Cardiac muscle cell (in vitro differentiated cells and primary cell): ENCODE data around the gene LCE2A. TPM values are rescaled to one million over a fixed set of nuclear protein-coding genes. Genes with fewer than 3 reads are reported as not detected.

Source experiments
- DNase-seq, 2 donors: peaks; one replicate each; pipeline versions ENCODE4 v3.0.0 to v3.0.0-alpha.2; 2010 to 2017; ENCODE audit warnings: low read depth in 1 of 2, low spot score in 1 of 2
- H3K27ac ChIP-seq: fragments of 200-600 bp; sonication (generic); 2 replicates; pipeline ENCODE4 v1.5.1; 2016
- H3K27me3 ChIP-seq: fragments of 200-600 bp; sonication (generic); 2 replicates; pipeline ENCODE4 v1.6.0; 2016; ENCODE audit warnings: control low read depth
- H3K36me3 ChIP-seq: fragments of 200-600 bp; sonication (generic); 2 replicates; pipeline ENCODE4 v1.5.1; 2016; ENCODE audit warnings: control low read depth
- H3K4me1 ChIP-seq: fragments of 200-600 bp; sonication (generic); 2 replicates; pipeline ENCODE4 v1.8.1; 2017; ENCODE audit warnings: low read depth, mild to moderate bottlenecking, mixed run types
- H3K4me3 ChIP-seq: fragments of 200-600 bp; sonication (generic); 2 replicates; pipeline ENCODE4 v1.5.1; 2016; ENCODE audit warnings: mild to moderate bottlenecking
- H3K9me3 ChIP-seq: fragments of 200-600 bp; sonication (generic); 2 replicates; pipeline ENCODE4 v1.5.1; 2017; ENCODE audit warnings: low read depth, mild to moderate bottlenecking, control low read depth
- polyA plus RNA-seq: library from polyadenylated mRNA; unstranded; fragments of >200 nt; fragmentation: Nextera tagmentation; extraction: Ambion mirVana; gene quantifications from 2 replicates; pipeline ENCODE4 v1.2.1, GENCODE V29; 2016
- total RNA-seq: library from RNA; depleted of rRNA; stranded (reverse); fragments of >200 nt; gene quantifications from 2 replicates; pipeline ENCODE4 v1.2.3, GENCODE V29; 2016
- TF ChIP-seq, protein P1 (sequence below): IDR thresholded peaks from 2 replicates; pipeline ENCODE4 v1.5.1; 2012; ENCODE audit warnings: low read depth, mild to moderate bottlenecking, low read length

LCE2A gene
- total and polyA plus RNA-seq, 2 experiments from 2014 or later: not detected

DNA sequence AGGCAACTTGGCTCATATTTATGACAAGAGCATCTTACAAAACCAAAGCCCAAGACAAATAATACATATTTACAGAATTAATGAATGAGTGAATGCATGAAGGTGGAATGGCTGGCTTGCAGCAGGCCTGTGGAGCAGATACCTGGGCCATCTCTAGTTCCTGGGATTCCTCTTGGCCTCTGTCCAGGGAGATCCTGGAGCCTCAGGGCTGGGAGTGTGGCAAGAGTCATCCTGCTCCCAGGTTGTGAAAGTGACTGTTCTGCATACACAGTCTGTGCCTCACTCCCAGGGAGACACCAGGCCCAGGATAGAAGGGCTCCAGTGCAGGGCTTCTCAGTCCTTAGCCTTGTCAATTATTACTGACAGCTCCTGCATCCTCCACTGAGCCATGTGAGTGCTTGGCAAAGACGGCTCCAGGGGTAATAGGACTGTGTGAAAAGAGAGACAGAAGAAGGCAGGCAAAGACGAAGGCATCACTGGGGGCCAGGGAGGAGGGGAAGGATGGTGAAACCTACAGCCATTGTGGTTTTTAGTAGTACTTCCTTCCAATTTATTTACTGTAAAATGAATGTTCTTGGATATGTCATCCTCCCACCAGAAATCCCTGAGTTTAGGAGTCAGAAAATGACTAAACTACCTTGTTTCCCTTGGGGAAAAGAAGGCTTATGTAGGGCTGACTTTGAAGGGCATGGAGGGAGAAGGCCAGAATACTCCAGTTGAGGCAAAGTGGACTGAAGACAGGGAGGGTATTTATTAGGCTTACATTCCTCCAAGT lies 45.4 kb downstream of the LCE2A start:
- no peak for DNase-seq
- Histone ChIP-seq H3K27me3 (no peaks in the 10 kb centered on the region), H3K9me3 (no peaks in the 10 kb centered on the region), H3K36me3 (no peaks in the 10 kb centered on the region), H3K4me3 (no peak overlapping the region), H3K27ac (no peak overlapping the region), H3K4me1 (no peaks in the 10 kb centered on the region)
- TF ChIP-seq, protein P1, sequence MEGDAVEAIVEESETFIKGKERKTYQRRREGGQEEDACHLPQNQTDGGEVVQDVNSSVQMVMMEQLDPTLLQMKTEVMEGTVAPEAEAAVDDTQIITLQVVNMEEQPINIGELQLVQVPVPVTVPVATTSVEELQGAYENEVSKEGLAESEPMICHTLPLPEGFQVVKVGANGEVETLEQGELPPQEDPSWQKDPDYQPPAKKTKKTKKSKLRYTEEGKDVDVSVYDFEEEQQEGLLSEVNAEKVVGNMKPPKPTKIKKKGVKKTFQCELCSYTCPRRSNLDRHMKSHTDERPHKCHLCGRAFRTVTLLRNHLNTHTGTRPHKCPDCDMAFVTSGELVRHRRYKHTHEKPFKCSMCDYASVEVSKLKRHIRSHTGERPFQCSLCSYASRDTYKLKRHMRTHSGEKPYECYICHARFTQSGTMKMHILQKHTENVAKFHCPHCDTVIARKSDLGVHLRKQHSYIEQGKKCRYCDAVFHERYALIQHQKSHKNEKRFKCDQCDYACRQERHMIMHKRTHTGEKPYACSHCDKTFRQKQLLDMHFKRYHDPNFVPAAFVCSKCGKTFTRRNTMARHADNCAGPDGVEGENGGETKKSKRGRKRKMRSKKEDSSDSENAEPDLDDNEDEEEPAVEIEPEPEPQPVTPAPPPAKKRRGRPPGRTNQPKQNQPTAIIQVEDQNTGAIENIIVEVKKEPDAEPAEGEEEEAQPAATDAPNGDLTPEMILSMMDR: no peak

GRCh38 chr1:152745289-152745704 lies 47.2 kb downstream of the LCE2A start:
- no peak for DNase-seq
- Histone ChIP-seq H3K4me1 (no peaks in the 10 kb centered on the region), H3K27ac (no peak overlapping the region), H3K4me3 (no peak overlapping the region), H3K9me3 (no peaks in the 10 kb centered on the region), H3K36me3 (no peaks in the 10 kb centered on the region), H3K27me3 (no peaks in the 10 kb centered on the region)
- TF ChIP-seq, protein P1: no peak

GRCh38 chr1:152745765-152746444 lies 47.8 kb downstream of the LCE2A start:
- DNase-seq: no peak
- H3K4me1 ChIP-seq: no peaks in the 10 kb centered on the region
- H3K36me3 ChIP-seq: no peaks in the 10 kb centered on the region
- H3K9me3 ChIP-seq: no peaks in the 10 kb centered on the region
- H3K27me3 ChIP-seq: no peaks in the 10 kb centered on the region
- no peak overlapping the region for H3K27ac ChIP-seq
- TF ChIP-seq, protein P1: no peak
- no peak overlapping the region for H3K4me3 ChIP-seq

- no peaks in the 10 kb centered on the region for H3K36me3 ChIP-seq
- TF ChIP-seq, protein P1: no peak
- H3K4me3 ChIP-seq: no peak overlapping the region
- DNase-seq: no peak
- no peaks in the 10 kb centered on the region for H3K9me3 ChIP-seq
- no peaks in the 10 kb centered on the region for H3K27me3 ChIP-seq
- no peak overlapping the region for H3K27ac ChIP-seq
- H3K4me1 ChIP-seq: no peaks in the 10 kb centered on the region
These were observed 49.7 kb downstream of the LCE2A start for GRCh38 chr1:152747831-152748230.

Other genes starting within 250 kb of the LCE2A start
- not detected in 2 replicates for gene LCE5A, start 187.5 kb upstream of the LCE2A start, total RNA-seq
- not detected in 2 replicates for gene LCE5A, start 187.5 kb upstream of the LCE2A start, polyA plus RNA-seq
- gene CRCT1, start 183.9 kb upstream of the LCE2A start, total RNA-seq: not detected in 2 replicates
- gene CRCT1, start 183.9 kb upstream of the LCE2A start, polyA plus RNA-seq: not detected in 2 replicates
- not detected in 2 replicates for gene LCE3E, start 131.6 kb upstream of the LCE2A start, total RNA-seq
- gene LCE3E, start 131.6 kb upstream of the LCE2A start, polyA plus RNA-seq: not detected in 2 replicates
- gene LCE3D, start 117.8 kb upstream of the LCE2A start, total RNA-seq: not detected in 2 replicates
- not detected in 2 replicates for gene LCE3D, start 117.8 kb upstream of the LCE2A start, polyA plus RNA-seq
- gene LCE3C, start 98.1 kb upstream of the LCE2A start, total RNA-seq: not detected in 2 replicates
- gene LCE3C, start 98.1 kb upstream of the LCE2A start, polyA plus RNA-seq: not detected in 2 replicates
- gene LCE3B, start 84.5 kb upstream of the LCE2A start, total RNA-seq: not detected in 2 replicates
- gene LCE3B, start 84.5 kb upstream of the LCE2A start, polyA plus RNA-seq: not detected in 2 replicates
- gene LCE3A, start 75.2 kb upstream of the LCE2A start, total RNA-seq: not detected in 2 replicates
- gene LCE3A, start 75.2 kb upstream of the LCE2A start, polyA plus RNA-seq: not detected in 2 replicates
- gene LCE2D, start 35.0 kb upstream of the LCE2A start, total RNA-seq: not detected in 2 replicates
- gene LCE2D, start 35.0 kb upstream of the LCE2A start, polyA plus RNA-seq: not detected in 2 replicates
- gene LCE2C, start 23.1 kb upstream of the LCE2A start, total RNA-seq: not detected in 2 replicates
- gene LCE2C, start 23.1 kb upstream of the LCE2A start, polyA plus RNA-seq: not detected in 2 replicates
- not detected in 2 replicates for gene LCE2B, start 12.2 kb upstream of the LCE2A start, total RNA-seq
- not detected in 2 replicates for gene LCE2B, start 12.2 kb upstream of the LCE2A start, polyA plus RNA-seq
- gene LCE4A, start 9.8 kb downstream of the LCE2A start, total RNA-seq: not detected in 2 replicates
- not detected in 2 replicates for gene LCE4A, start 9.8 kb downstream of the LCE2A start, polyA plus RNA-seq
- not detected in 2 replicates for gene KPRP, start 59.7 kb downstream of the LCE2A start, total RNA-seq
- gene KPRP, start 59.7 kb downstream of the LCE2A start, polyA plus RNA-seq: not detected in 2 replicates
- not detected in 2 replicates for gene LCE1F, start 76.8 kb downstream of the LCE2A start, total RNA-seq
- gene LCE1F, start 76.8 kb downstream of the LCE2A start, polyA plus RNA-seq: not detected in 2 replicates
- not detected in 2 replicates for gene LCE1E, start 87.9 kb downstream of the LCE2A start, total RNA-seq
- not detected in 2 replicates for gene LCE1E, start 87.9 kb downstream of the LCE2A start, polyA plus RNA-seq
- not detected in 2 replicates for gene LCE1D, start 98.4 kb downstream of the LCE2A start, total RNA-seq
- gene LCE1D, start 98.4 kb downstream of the LCE2A start, polyA plus RNA-seq: not detected in 2 replicates
- not detected in 2 replicates for gene LCE1C, start 108.3 kb downstream of the LCE2A start, total RNA-seq
- not detected in 2 replicates for gene LCE1C, start 108.3 kb downstream of the LCE2A start, polyA plus RNA-seq
- not detected in 2 replicates for gene LCE1B, start 113.6 kb downstream of the LCE2A start, total RNA-seq
- gene LCE1B, start 113.6 kb downstream of the LCE2A start, polyA plus RNA-seq: not detected in 2 replicates
- gene LCE1A, start 129.1 kb downstream of the LCE2A start, total RNA-seq: not detected in 2 replicates
- not detected in 2 replicates for gene LCE1A, start 129.1 kb downstream of the LCE2A start, polyA plus RNA-seq
- gene LCE6A, start 144.5 kb downstream of the LCE2A start, total RNA-seq: not detected in 2 replicates
- not detected in 2 replicates for gene LCE6A, start 144.5 kb downstream of the LCE2A start, polyA plus RNA-seq
- not detected in 2 replicates for gene LCE7A, start 161.7 kb downstream of the LCE2A start, total RNA-seq
- gene LCE7A, start 161.7 kb downstream of the LCE2A start, polyA plus RNA-seq: not detected in 2 replicates
- not detected in 2 replicates for gene SMCP, start 180.0 kb downstream of the LCE2A start, total RNA-seq
- not detected in 2 replicates for gene SMCP, start 180.0 kb downstream of the LCE2A start, polyA plus RNA-seq
- gene IVL, start 210.2 kb downstream of the LCE2A start, total RNA-seq: not detected in 2 replicates
- not detected in 2 replicates for gene IVL, start 210.2 kb downstream of the LCE2A start, polyA plus RNA-seq
- gene SPRR5, start 248.9 kb downstream of the LCE2A start, total RNA-seq: not detected in 2 replicates
- not detected in 2 replicates for gene SPRR5, start 248.9 kb downstream of the LCE2A start, polyA plus RNA-seq